Liver (tissue), 9 donors: Measurements from ENCODE around the gene EPN3. TPM values are rescaled to one million over a fixed set of nuclear protein-coding genes. Genes with fewer than 3 reads are reported as not detected.

ENCODE experiments used
- DNase-seq: peaks from one replicate; pipeline ENCODE4 v3.0.0-alpha.2; 2017; ENCODE audit warnings: low spot score
- H3K27ac ChIP-seq, 2 donors: one replicate each; pipeline ENCODE4 v1.7.0; 2013; ENCODE audit warnings: inconsistent platforms in 2 of 2, low read length in 2 of 2, control low read depth in 1 of 2, low read depth in 1 of 2, mild to moderate bottlenecking in 1 of 2
- H3K27me3 ChIP-seq, 4 donors: one replicate each; pipeline versions ENCODE4 v1.6.1 to v1.7.0; 2013; ENCODE audit warnings: low read length in 3 of 4, inconsistent platforms in 1 of 4, mild to moderate bottlenecking in 1 of 4, moderate library complexity in 1 of 4; ENCODE audit not compliant: control insufficient read depth in 4 of 4, insufficient read depth in 4 of 4
- H3K36me3 ChIP-seq, 4 donors: one replicate each; pipeline versions ENCODE4 v1.6.1 to v1.7.0; 2013; ENCODE audit warnings: low read length in 3 of 4, mild to moderate bottlenecking in 3 of 4, low read depth in 1 of 4, moderate library complexity in 1 of 4; ENCODE audit not compliant: control insufficient read depth in 4 of 4, insufficient read depth in 3 of 4
- H3K4me1 ChIP-seq, 4 donors: one replicate each; pipeline versions ENCODE4 v1.6.1 to v1.7.0; 2013; ENCODE audit warnings: low read length in 3 of 4, mild to moderate bottlenecking in 3 of 4, moderate library complexity in 1 of 4; ENCODE audit not compliant: control insufficient read depth in 4 of 4, insufficient read depth in 4 of 4
- H3K4me3 ChIP-seq, 3 donors: one replicate each; pipeline versions ENCODE4 v1.6.1 to v1.7.0; 2013; ENCODE audit warnings: low read length in 3 of 3, control low read depth in 1 of 3, low read depth in 1 of 3, mild to moderate bottlenecking in 1 of 3
- H3K9ac ChIP-seq, 2 donors: one replicate each; pipeline ENCODE4 v1.7.0; 2013; ENCODE audit warnings: low read length in 2 of 2, mild to moderate bottlenecking in 2 of 2, moderate library complexity in 2 of 2, control low read depth in 1 of 2, low read depth in 1 of 2
- H3K9me3 ChIP-seq, 4 donors: one replicate each; pipeline versions ENCODE4 v1.6.1 to v1.7.0; 2013; ENCODE audit warnings: low read length in 3 of 4; ENCODE audit not compliant: control insufficient read depth in 4 of 4
- EGR1 ChIP-seq, 2 donors: IDR thresholded peaks; 2 replicates each; pipeline ENCODE4 v1.6.1; 2016 to 2018; ENCODE audit warnings: antibody characterized with exemption in 2 of 2, low read depth in 2 of 2
- FOXA1 ChIP-seq: IDR thresholded peaks from 2 replicates; pipeline ENCODE4 v1.6.1; 2016; ENCODE audit warnings: antibody characterized with exemption
- FOXA2 ChIP-seq: IDR thresholded peaks from 2 replicates; pipeline ENCODE4 v1.6.1; 2016; ENCODE audit warnings: antibody characterized with exemption
- GABPA ChIP-seq, 2 donors: IDR thresholded peaks in 1 of 2; conservative IDR thresholded peaks in 1 of 2; 2 replicates each; pipeline ENCODE4 v1.6.1; 2016; ENCODE audit warnings: antibody characterized with exemption in 2 of 2, mild to moderate bottlenecking in 1 of 2, moderate library complexity in 1 of 2
- HNF4A ChIP-seq, 2 donors: conservative IDR thresholded peaks; 2 replicates each; pipeline ENCODE4 v1.6.1; 2016; ENCODE audit warnings: antibody characterized with exemption in 2 of 2, mild to moderate bottlenecking in 2 of 2
- HNF4G ChIP-seq: IDR thresholded peaks from 2 replicates; pipeline ENCODE4 v1.6.1; 2016; ENCODE audit warnings: antibody characterized with exemption
- JUND ChIP-seq, 2 donors: IDR thresholded peaks; 2 replicates each; pipeline ENCODE4 v1.6.1; 2016; ENCODE audit warnings: antibody characterized with exemption in 2 of 2
- RAD21 ChIP-seq, 2 donors: IDR thresholded peaks; 2 replicates each; pipeline ENCODE4 v1.6.1; 2016; ENCODE audit warnings: antibody characterized with exemption in 2 of 2, mild to moderate bottlenecking in 2 of 2
- RXRA ChIP-seq, 2 donors: IDR thresholded peaks; 2 replicates each; pipeline ENCODE4 v1.6.1; 2017 to 2018; ENCODE audit warnings: antibody characterized with exemption in 2 of 2, mild to moderate bottlenecking in 1 of 2
- TAF1 ChIP-seq: conservative IDR thresholded peaks from 2 replicates; pipeline ENCODE4 v1.6.1; 2016; ENCODE audit warnings: antibody characterized with exemption, mild to moderate bottlenecking
- YY1 ChIP-seq: IDR thresholded peaks from 2 replicates; pipeline ENCODE4 v1.6.1; 2016; ENCODE audit warnings: antibody characterized with exemption, mild to moderate bottlenecking
- WGBS: extraction: QIAGEN DNeasy Blood & Tissue Kit; methylation state at CpG from one replicate; pipeline ENCODE4 v1.1.7; 2013; 5-methylcytosine and 5-hydroxymethylcytosine counted together
- polyA plus RNA-seq, 2 donors: library from polyadenylated mRNA; stranded (reverse) in 1 of 2; unstranded in 1 of 2; fragments of 200-250 nt in 1 of 2; fragments of >200 nt in 1 of 2; fragmentation: Nextera tagmentation in 1 of 2; extraction: Ambion mirVana in 1 of 2; gene quantifications; one replicate each; pipeline versions ENCODE4 v1.2.1 to v1.2.3, GENCODE V29; 2013 to 2015
- total RNA-seq, 2 donors: library from RNA; depleted of rRNA; stranded (reverse); fragments of >200 nt; gene quantifications; one replicate each; pipeline ENCODE4 v1.2.3, GENCODE V29; 2014
- TF ChIP-seq, protein P1 (sequence below): IDR thresholded peaks from 2 replicates; pipeline ENCODE4 v1.6.1; 2016; ENCODE audit warnings: antibody characterized with exemption
- TF ChIP-seq, protein P2 (sequence below): fragments of 150-350 bp; IDR thresholded peaks from 2 replicates; pipeline ENCODE4 v1.5.1; 2017; ENCODE audit warnings: improper control_type of control experiment, low read depth, low read length; ENCODE audit not compliant: missing input control
- TF ChIP-seq, protein P3 (sequence below): IDR thresholded peaks from 2 replicates; pipeline ENCODE4 v1.6.1; 2016; ENCODE audit warnings: antibody characterized with exemption
- donor health status: healthy.
- donor health status: healthy.
- donor health status: healthy.
- donor health status: healthy.
- donor health status: healthy.

The EPN3 gene
- total and polyA plus RNA-seq, 4 donors: 0.06 to 0.51 (median 0.33) TPM; not detected in 1

DNA sequence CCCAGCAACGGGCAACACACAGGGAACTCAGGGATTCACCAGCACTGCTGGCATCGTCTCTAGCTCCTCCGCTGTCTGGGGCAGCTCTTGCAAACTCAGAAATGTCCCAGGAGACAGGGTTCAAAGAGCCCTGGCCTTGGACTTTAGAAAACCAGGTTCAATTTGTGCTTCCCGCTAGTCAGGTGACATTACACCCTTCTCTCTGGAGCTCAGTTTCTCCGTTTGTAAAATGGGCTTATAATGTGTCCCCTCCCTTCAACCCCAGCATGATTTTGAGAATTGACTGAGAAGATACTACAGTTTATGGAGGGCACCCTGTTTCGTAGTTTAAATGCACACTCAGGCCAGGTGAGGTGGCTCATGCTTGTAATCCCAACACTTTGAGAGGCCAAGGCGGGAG, 26.2 kb upstream of the EPN3 start:
- Histone ChIP-seq H3K9ac (no peak overlapping the region), H3K4me3 (no peak overlapping the region), H3K36me3 (no peaks in the 10 kb centered on the region), H3K27ac (no peak overlapping the region), H3K9me3 (no peaks in the 10 kb centered on the region), H3K27me3 (no peaks in the 10 kb centered on the region), H3K4me1 (peaks cover 0 to 8% (median 0%) of the 10 kb centered on the region in 4 donors)
- TF ChIP-seq FOXA1: no peak
- TF ChIP-seq HNF4A (conservative IDR thresholded peaks at IDR 0.05): peak in 1 of 2 donors; percentile 9
- WGBS: 83% methylated on average over 7 of the region's 7 CpGs
- DNase-seq: no peak

DNA sequence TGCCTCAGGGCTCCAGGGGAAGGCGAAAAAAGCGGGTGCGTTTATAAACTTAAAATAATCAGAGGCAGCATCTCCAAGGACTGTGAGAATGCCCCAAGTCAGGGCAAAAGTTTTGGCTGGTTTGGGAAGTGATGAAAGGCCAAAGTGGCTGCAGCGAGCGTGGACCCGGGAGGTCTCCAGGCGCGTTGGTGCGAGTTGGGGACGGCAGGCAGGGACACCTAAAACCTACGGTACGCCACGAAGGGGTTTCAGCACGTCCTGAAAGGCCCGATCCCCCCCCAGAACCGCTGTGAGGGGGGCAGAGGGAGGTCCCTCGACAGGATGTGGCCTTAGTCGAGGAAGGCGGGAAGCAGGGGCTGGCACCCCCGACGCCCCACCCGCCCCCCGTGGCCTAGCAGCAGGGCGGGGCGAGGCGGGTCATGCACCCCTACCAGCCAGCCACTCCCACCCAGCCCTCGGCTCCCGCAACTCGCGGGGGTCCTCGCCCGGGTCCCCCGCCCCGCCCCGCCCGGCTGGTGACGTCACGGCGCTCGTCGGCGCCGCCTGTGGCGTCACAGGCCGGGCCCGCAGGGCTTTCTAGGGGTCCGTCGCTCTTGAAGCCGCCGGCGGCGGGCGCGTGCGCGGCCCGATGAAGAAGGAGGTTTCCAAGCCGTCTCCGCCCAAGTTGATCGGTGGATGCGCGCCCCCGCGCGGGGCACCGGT, 24.5 kb upstream of the EPN3 start, which contains the start of gene MYCBPAP:
Gene MYCBPAP (plus strand): TSS at position 569 of the 702 bp plus-strand sequence. CDS start 236 bp downstream, outside the sequence.
- Histone ChIP-seq H3K4me1 (peaks cover 0 to 8% (median 0%) of the 10 kb centered on the region in 4 donors), H3K27me3 (no peaks in the 10 kb centered on the region), H3K36me3 (no peaks in the 10 kb centered on the region), H3K9me3 (no peaks in the 10 kb centered on the region), H3K27ac (peak within 1 kb of the TSS; percentile 18 to 41), H3K9ac (peak within 1 kb of the TSS; percentile 2 to 6), H3K4me3 (peak within 1 kb of the TSS; percentile 12 to 58 (median 56))
- peak; percentile 76 for DNase-seq
- TF ChIP-seq HNF4A (conservative IDR thresholded peaks at IDR 0.05): no peak
- TF ChIP-seq TAF1: no peak
- no peak for TF ChIP-seq GABPA (IDR thresholded peaks at IDR 0.05 in 1 of 2, conservative IDR thresholded peaks at IDR 0.05 in 1 of 2)
- no peak for TF ChIP-seq RAD21 (IDR thresholded peaks at IDR 0.05)
- TF ChIP-seq RXRA (IDR thresholded peaks at IDR 0.05): no peak
- TF ChIP-seq, protein P1, sequence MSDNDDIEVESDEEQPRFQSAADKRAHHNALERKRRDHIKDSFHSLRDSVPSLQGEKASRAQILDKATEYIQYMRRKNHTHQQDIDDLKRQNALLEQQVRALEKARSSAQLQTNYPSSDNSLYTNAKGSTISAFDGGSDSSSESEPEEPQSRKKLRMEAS: no peak
- no peak for TF ChIP-seq HNF4G
- no peak for TF ChIP-seq FOXA1
- TF ChIP-seq JUND (IDR thresholded peaks at IDR 0.05): no peak
- no peak for TF ChIP-seq FOXA2
- TF ChIP-seq YY1: no peak
- TF ChIP-seq, protein P2, sequence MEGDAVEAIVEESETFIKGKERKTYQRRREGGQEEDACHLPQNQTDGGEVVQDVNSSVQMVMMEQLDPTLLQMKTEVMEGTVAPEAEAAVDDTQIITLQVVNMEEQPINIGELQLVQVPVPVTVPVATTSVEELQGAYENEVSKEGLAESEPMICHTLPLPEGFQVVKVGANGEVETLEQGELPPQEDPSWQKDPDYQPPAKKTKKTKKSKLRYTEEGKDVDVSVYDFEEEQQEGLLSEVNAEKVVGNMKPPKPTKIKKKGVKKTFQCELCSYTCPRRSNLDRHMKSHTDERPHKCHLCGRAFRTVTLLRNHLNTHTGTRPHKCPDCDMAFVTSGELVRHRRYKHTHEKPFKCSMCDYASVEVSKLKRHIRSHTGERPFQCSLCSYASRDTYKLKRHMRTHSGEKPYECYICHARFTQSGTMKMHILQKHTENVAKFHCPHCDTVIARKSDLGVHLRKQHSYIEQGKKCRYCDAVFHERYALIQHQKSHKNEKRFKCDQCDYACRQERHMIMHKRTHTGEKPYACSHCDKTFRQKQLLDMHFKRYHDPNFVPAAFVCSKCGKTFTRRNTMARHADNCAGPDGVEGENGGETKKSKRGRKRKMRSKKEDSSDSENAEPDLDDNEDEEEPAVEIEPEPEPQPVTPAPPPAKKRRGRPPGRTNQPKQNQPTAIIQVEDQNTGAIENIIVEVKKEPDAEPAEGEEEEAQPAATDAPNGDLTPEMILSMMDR: no peak
- no peak for TF ChIP-seq EGR1 (IDR thresholded peaks at IDR 0.05; ENCODE audit: low read depth in 2 of 2)
- TF ChIP-seq, protein P3, sequence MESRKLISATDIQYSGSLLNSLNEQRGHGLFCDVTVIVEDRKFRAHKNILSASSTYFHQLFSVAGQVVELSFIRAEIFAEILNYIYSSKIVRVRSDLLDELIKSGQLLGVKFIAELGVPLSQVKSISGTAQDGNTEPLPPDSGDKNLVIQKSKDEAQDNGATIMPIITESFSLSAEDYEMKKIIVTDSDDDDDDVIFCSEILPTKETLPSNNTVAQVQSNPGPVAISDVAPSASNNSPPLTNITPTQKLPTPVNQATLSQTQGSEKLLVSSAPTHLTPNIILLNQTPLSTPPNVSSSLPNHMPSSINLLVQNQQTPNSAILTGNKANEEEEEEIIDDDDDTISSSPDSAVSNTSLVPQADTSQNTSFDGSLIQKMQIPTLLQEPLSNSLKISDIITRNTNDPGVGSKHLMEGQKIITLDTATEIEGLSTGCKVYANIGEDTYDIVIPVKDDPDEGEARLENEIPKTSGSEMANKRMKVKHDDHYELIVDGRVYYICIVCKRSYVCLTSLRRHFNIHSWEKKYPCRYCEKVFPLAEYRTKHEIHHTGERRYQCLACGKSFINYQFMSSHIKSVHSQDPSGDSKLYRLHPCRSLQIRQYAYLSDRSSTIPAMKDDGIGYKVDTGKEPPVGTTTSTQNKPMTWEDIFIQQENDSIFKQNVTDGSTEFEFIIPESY: no peak
- 14% methylated on average over 66 of the region's 66 CpGs for WGBS
